Measurements from ENCODE around the gene LRRC52. TPM values are rescaled to one million over a fixed set of nuclear protein-coding genes. Genes with fewer than 3 reads are reported as not detected.

Gene LRRC52
- total RNA-seq, 1 donor from 2014 or later, result not detected

DNA sequence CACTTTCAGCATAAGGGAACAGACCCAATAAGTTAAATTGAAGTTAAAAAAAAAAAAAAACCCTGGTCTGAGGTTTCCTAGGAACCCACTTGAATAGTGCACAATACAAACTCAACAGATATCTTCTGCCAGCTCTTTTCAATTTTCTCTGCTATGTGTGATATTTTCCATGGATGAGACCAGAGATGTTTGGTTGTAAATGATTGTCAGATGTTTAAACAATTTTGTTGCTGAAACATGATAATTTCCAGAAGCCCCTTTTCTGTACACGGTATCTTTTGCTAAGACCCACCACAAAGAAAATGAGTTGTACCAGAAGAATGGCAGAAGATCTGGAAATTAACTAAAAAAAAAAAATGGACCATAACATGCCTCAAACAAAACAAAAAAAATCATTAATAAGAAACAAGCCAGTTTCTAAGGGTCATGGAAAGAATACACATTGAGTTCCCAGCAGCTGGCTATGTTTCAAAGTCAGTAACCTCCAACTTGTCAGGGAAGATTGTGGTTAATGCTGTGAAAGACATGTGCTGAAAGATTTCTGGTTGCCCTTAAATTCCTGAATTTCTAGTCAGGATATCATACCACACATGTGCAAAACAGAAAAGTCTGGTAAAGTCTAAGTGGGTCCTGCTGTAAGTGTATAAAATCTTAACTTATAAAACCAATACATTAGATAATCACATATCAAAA lies 51.6 kb downstream of the LRRC52 start:
- peaks cover 34% of the 10 kb centered on the region for H3K27me3 Mint-ChIP-seq
- H3K9me3 Mint-ChIP-seq, result no peaks in the 10 kb centered on the region
- peaks cover 19% of the 10 kb centered on the region for H3K4me1 Mint-ChIP-seq (ENCODE audit: unreplicated experiment)
- H3K36me3 Mint-ChIP-seq, result no peaks in the 10 kb centered on the region
- H3K27ac Mint-ChIP-seq, result no peak overlapping the region
- DNase-seq (ENCODE audit: extremely low spot score, unreplicated experiment), result no peak
- H3K4me3 Mint-ChIP-seq, result no peak overlapping the region
- TF ChIP-seq, protein P1, sequence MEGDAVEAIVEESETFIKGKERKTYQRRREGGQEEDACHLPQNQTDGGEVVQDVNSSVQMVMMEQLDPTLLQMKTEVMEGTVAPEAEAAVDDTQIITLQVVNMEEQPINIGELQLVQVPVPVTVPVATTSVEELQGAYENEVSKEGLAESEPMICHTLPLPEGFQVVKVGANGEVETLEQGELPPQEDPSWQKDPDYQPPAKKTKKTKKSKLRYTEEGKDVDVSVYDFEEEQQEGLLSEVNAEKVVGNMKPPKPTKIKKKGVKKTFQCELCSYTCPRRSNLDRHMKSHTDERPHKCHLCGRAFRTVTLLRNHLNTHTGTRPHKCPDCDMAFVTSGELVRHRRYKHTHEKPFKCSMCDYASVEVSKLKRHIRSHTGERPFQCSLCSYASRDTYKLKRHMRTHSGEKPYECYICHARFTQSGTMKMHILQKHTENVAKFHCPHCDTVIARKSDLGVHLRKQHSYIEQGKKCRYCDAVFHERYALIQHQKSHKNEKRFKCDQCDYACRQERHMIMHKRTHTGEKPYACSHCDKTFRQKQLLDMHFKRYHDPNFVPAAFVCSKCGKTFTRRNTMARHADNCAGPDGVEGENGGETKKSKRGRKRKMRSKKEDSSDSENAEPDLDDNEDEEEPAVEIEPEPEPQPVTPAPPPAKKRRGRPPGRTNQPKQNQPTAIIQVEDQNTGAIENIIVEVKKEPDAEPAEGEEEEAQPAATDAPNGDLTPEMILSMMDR (conservative IDR thresholded peaks at IDR 0.05), result no peak

DNA sequence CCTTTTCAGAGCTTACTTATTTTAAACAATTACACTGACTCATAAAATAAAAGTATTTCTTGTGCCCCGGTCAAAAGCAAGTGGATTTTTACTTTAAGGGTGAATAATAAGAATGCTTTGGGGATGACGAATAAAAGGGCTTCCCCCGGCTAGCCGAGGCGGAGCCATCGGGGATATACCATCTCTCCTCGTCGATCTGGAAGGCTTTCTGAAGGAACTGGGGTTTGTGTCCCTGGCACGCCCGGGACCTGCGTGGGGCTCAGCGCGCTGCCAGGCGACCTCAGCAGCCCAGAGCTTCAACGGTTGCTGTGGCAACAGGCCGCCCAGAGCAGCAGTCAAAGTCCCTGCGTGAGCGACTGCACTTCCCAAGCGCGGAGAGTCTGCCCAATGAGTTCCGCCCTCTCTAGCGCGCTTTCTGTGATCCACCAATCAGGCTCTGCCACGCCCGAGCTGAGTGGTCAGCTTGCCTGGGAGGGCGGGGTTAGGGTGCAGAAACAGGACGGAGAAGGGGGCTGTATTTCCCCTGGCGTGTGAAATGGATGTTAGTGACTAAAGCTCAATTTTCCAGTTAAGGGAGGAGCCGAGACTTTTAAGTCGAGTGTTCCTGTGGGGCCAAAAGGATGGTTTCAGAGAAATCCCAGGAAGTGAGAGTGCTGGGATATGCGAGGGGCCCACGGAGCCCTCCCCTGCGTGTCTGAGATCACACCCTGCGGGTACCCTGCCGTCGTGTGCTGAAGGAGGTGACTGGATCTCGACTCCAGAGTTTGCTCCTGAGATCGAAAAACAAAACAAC lies 54.3 kb downstream of the LRRC52 start:
- H3K36me3 Mint-ChIP-seq, result no peaks in the 10 kb centered on the region
- TF ChIP-seq, protein P1 (conservative IDR thresholded peaks at IDR 0.05), result no peak
- DNase-seq (ENCODE audit: extremely low spot score, unreplicated experiment), result peak; percentile 96
- no peaks in the 10 kb centered on the region for H3K9me3 Mint-ChIP-seq
- H3K27me3 Mint-ChIP-seq, result peaks cover 27% of the 10 kb centered on the region
- H3K4me3 Mint-ChIP-seq, result peak overlapping the region; percentile 95
- peaks cover 25% of the 10 kb centered on the region for H3K4me1 Mint-ChIP-seq (ENCODE audit: unreplicated experiment)
- H3K27ac Mint-ChIP-seq, result peak overlapping the region; percentile 95

DNA sequence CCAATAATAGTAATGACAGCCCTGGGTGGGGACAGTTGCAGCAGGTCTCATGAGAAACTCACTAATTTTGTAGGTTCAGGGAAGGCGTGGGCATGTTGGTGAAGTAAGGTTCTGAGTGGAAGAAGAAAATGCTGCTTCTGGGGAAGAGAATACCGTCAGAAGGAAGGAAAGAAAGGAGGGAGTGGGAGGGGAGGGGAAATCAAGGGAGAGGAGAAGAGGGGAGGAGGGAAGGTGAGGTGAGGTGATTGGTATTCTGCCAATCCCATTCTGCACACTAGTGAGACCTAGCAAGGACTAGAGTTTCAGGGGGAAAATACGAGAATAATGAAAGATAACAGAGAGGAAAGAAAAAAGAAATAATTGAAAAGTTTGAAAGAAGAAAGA lies 54.9 kb downstream of the LRRC52 start:
- H3K4me1 Mint-ChIP-seq (ENCODE audit: unreplicated experiment), result peaks cover 25% of the 10 kb centered on the region
- DNase-seq (ENCODE audit: extremely low spot score, unreplicated experiment), result no peak
- peak overlapping the region; percentile 95 for H3K4me3 Mint-ChIP-seq
- H3K27ac Mint-ChIP-seq, result peak overlapping the region; percentile 95
- no peaks in the 10 kb centered on the region for H3K9me3 Mint-ChIP-seq
- H3K27me3 Mint-ChIP-seq, result peaks cover 21% of the 10 kb centered on the region
- no peaks in the 10 kb centered on the region for H3K36me3 Mint-ChIP-seq
- TF ChIP-seq, protein P1 (conservative IDR thresholded peaks at IDR 0.05), result no peak

DNA sequence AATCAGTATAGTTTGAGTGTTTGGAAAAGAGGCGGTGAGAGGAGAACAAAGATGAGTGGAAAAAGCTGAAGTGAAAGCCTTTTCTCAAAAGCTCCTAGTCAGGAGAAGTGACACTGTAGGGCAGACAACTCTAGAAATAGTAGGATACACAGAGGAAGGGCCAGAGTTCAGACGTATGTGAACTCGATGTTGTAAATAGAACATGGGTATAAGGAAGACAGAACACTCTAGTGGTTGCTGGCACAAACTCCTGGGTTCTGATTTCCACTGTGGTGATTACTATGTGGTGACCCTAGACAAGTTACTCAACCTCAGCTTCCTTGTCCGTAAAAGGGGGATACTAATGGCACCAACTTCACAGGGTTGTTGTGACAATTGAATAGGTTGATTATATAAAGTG lies 57.0 kb downstream of the LRRC52 start:
- Mint-ChIP-seq H3K27me3 (peaks cover 5% of the 10 kb centered on the region), H3K27ac (no peak overlapping the region), H3K4me1 (ENCODE audit: unreplicated experiment) (peaks cover 25% of the 10 kb centered on the region), H3K4me3 (no peak overlapping the region), H3K36me3 (no peaks in the 10 kb centered on the region), H3K9me3 (no peaks in the 10 kb centered on the region)
- DNase-seq (ENCODE audit: extremely low spot score, unreplicated experiment), result no peak
- TF ChIP-seq, protein P1 (conservative IDR thresholded peaks at IDR 0.05), result no peak

DNA sequence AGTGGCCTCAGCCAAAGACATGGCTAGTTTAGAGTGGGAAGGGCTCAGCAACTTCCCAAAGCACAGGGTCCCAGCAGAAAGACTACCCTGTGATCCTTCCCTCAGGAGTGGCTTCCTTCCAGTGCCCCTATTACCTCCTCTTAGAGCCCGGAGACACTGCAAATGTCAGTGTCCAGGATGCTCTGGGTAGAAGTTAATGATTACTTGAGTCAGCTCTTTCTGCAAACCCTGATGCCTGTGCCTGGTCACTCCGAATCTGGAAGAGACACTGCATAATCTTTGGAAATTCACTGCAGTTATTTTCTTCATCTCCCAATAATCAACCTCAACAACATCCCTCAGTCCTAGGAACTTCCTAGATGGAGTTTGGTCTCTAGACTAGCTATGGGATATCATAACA lies 60.0 kb downstream of the LRRC52 start:
- H3K27ac Mint-ChIP-seq, result no peak overlapping the region
- TF ChIP-seq, protein P1 (conservative IDR thresholded peaks at IDR 0.05), result no peak
- no peak for DNase-seq (ENCODE audit: extremely low spot score, unreplicated experiment)
- H3K4me3 Mint-ChIP-seq, result no peak overlapping the region
- H3K36me3 Mint-ChIP-seq, result no peaks in the 10 kb centered on the region
- no peaks in the 10 kb centered on the region for H3K9me3 Mint-ChIP-seq
- H3K4me1 Mint-ChIP-seq (ENCODE audit: unreplicated experiment), result peaks cover 9% of the 10 kb centered on the region
- no peaks in the 10 kb centered on the region for H3K27me3 Mint-ChIP-seq
